ENCODE results near the gene ZNF469.
"Not testable (repeated sequence)": the region's sequence is repeated elsewhere in the genome, so short reads cannot be mapped to it uniquely, and the experiment has no call there.

ZNF469 gene

DNA sequence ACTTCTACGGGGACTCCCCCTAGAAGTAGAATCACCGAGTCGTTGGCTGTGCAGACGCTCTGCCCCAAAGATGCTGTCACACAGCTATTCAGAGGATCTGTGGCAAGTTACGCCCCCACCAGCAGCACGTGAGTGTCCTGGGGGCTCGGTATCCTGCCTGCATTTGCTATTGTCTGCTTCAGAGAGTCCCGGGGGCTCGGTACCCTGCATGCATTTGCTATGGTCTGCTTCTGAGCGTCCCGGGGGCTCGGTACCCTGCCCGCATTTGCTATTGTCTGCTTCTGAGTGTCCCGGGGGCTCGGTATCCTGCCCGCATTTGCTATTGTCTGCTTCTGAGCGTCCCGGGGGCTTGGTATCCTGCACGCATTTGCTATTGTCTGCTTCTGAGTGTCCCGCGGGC lies 23.8 kb upstream of the ZNF469 start:
- DNase-seq = no peak

GRCh38 chr16:88360401-88360800 lies 22.4 kb upstream of the ZNF469 start:
- DNase-seq = not testable (repeated sequence)

DNA sequence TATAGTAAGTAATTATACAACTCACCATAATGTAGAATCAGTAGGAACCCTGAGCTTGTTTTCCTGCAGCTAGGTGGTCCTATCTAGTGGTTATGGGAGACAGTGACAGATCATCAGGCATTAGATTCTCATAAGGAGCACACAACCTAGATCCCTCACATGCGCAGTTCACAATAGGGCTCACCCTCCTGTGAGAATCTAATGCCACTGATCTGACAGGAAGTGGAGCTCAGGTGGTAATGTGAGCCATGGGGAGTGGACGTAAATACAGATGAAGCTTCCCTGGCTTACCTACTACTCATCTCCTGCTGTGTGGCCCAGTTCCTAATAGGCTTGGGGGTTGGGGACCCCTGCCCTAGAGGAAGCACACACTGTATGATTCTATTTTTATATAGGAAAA lies 21.8 kb upstream of the ZNF469 start:
- no peak for DNase-seq

GRCh38 chr16:88361775-88362174 lies 21.0 kb upstream of the ZNF469 start:
- DNase-seq = no peak

- DNase-seq = no peak
These were observed 19.4 kb upstream of the ZNF469 start for GRCh38 chr16:88363239-88363891.

- DNase-seq = no peak
These were observed 17.4 kb upstream of the ZNF469 start for GRCh38 chr16:88365244-88365865.

GRCh38 chr16:88366032-88366703 lies 16.6 kb upstream of the ZNF469 start:
- no peak for DNase-seq

- no peak for DNase-seq
These were observed 16.1 kb upstream of the ZNF469 start for GRCh38 chr16:88366704-88367047.

GRCh38 chr16:88367560-88367959 lies 15.2 kb upstream of the ZNF469 start:
- DNase-seq = no peak

GRCh38 chr16:88368036-88368435 lies 14.7 kb upstream of the ZNF469 start:
- DNase-seq = no peak

GRCh38 chr16:88368994-88369393 lies 13.8 kb upstream of the ZNF469 start:
- DNase-seq = peak; percentile 85 to 91

GRCh38 chr16:88369447-88370008 lies 13.2 kb upstream of the ZNF469 start:
- no peak for DNase-seq

GRCh38 chr16:88370365-88370764 lies 12.4 kb upstream of the ZNF469 start:
- DNase-seq = no peak

DNA sequence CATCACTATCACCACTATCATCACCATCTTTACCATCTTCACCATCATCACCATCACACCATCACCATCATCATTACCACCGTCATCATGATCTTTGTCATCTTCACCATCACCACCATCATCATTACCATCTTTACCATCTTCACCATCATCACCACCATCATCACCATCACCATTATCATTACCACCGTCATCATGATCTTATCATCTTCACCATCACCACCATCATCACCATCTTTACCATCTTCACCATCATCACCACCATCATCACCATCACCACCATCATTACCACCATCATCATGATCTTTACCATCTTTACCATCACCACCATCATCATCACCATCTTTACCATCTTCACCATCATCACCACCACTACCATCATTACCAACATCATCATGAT lies 10.2 kb upstream of the ZNF469 start:
- no peak for DNase-seq

DNA sequence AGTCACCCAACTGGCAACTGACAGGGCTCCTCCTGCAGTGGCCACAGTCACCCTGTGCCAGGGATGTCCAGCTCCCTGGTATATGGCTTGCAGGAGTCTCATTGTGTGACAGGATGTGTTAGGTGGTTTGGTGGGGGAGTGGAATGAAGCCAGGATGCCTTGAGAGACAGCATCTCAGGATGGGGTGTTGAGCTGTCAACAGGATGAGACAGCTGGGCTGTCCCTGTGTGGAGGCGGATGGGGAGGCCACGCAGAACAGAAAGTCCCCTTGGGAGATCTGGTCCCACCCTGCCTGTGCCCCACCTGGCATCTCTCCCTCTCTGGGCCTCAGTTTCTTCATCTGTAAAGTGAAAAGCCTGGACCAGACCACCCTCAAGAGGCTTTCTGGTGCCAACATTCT lies 9.5 kb upstream of the ZNF469 start:
- no peak for DNase-seq

- no peak for DNase-seq
These were observed 8.7 kb upstream of the ZNF469 start for GRCh38 chr16:88373927-88374492.

DNA sequence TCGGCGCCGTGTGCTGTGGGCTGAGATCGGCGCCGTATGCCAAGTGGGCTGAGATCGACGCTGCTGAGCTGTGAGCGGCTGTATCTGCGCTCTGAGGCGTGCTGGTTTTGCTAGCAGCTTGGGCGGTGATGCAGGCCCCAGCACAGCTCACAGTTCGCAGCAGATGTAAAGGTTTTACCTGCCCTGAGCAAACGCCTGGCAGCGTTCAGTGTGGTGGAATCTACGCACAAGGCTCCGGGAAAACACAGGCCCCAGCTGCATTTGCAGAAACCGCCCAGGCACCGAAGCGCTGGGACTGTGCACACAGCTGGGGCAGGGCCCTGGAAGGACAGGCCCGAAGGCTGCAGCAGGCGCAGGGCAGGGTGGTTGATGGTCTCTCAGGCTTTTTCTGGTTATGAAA lies 8.0 kb upstream of the ZNF469 start:
- no peak for DNase-seq

DNA sequence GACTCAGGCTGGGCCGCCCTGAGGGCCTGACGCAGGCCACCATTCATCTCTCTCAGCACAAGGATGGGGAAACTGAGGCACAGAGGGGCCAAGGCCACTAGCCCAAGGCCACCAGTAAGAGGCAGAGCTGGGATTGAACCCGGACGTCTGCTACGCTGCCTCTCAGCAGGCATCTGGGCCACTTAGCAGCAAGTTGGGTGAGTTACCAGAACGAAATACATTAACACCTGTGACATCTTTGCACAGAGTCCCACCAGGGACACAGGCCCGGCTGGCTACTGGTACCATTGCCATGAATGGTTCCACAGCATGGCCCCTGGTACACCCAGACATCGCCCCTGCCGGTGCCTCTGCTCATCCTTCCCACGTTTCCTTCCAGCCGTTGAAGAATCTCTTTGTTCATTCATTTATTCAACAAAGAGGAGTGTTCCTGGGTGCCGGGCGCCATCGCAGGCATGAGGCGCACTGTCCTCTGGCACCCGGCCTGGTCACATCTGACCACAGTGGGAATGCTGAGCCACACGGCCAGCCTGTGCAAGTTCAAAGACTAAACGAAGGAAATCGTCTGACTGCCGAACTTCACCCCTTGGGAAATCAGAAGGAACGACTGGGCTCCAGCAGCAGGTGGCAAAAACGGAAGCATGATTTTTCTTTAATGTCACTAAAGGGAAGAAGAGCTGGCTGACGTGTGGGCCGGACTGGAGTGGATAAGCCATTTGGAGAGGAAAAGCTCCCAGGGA lies 7.4 kb upstream of the ZNF469 start:
- DNase-seq = no peak

DNA sequence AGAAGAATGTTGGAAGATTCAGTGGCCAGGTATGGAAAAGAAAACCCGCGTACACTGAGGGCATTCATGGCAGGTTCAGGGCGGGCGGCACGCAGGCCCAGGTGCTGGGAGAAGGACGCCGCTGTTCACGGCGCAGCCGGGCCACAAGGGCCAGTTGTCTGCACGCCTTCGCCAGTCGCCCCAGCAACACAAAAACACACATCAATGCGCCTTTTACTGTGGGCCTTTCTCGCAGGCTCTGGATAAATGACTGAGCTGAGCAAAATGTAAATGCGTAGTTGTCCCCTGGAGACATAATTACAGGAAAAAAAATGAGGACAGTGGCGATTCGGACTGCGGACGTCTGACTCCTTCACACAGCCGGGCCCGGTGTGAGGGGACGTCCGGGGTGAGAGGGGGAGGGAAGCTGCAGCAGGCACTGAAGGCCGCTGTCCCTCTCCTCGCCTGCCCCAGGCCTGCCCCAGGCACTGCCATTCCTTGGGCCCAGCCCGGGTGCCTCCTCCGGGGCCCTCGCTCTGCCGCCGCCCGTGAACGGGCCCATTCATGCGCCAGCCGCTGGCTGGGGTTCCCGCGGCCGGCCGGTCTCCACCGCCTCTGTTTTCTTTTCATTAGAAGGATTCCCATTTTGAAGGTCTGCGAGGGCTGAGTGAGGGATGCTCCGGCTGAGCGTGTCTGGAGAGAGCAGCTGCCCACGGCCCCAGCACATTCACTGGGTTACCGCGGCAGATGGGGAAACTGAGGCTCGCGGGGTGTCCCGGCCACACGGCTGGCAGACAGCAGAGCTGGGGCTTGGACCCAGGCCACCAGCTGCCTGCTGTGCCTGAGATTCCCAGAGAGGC lies 6.5 kb upstream of the ZNF469 start:
- peak; percentile 9 to 53 for DNase-seq

DNA sequence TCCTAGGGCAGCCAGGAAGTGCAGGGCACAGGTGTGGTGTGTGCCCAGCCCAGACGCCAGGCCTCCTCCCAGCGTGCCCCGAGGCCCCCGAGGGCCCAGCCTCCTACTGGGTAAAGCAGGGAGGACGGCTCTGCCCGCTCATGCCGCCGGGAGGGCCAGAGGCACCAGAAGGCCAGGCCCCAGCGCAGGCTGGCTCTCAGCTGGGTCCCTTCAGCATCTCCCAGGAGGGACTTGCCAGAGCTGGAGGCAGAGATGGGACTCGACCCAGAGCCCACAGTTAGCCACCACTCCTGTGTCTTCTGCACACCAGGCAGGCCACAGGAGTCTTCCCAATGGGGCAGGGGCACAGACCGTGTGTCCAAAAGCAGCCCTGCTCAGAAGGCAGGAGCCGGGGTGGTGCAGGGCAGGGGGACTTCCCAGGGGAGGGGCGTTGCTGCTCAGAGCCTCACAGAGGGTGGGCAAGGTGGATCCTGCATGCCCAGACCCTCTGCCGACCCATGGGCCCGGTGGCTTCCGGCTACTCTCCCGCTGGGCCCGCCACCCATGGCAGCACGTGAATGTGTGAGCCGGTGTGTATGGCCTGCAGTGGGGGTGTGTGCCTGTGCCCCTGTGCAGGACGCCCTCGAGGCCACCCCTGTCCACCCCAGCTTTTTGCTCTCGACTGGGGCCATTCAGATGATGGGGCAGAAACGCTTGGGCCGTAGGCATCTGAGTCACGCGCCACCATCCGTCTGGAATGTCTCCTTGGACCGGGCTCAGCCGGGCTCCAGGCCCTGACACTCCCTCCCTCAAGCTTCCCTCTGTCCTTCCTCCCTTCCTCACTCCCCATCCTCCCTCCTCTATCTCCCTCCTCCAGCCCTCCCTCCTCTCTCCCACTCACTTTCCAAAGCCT lies 5.7 kb upstream of the ZNF469 start:
- DNase-seq = no peak

- DNase-seq = no peak
These were observed 4.8 kb upstream of the ZNF469 start for GRCh38 chr16:88377961-88378360.

All from NCI-H526 (cell line).